Measurements from ENCODE around the gene PLCB4.

Gene PLCB4

GRCh38 chr20:9301129-9302090, 232.5 kb downstream of the PLCB4 start:
- DNase-seq (ENCODE audit: extremely low read depth in 1 of 2, low read depth in 1 of 2): no peak

GRCh38 chr20:9302091-9302462, 233.2 kb downstream of the PLCB4 start:
- DNase-seq (ENCODE audit: extremely low read depth in 1 of 2, low read depth in 1 of 2): no peak

- no peak for DNase-seq (ENCODE audit: extremely low read depth in 1 of 2, low read depth in 1 of 2)
These were observed 237.6 kb downstream of the PLCB4 start for GRCh38 chr20:9306521-9306920.

GRCh38 chr20:9308056-9308455, 239.2 kb downstream of the PLCB4 start:
- no peak for DNase-seq (ENCODE audit: extremely low read depth in 1 of 2, low read depth in 1 of 2)

- DNase-seq (ENCODE audit: extremely low read depth in 1 of 2, low read depth in 1 of 2): no peak
These were observed 242.2 kb downstream of the PLCB4 start for GRCh38 chr20:9311132-9311531.

- DNase-seq (ENCODE audit: extremely low read depth in 1 of 2, low read depth in 1 of 2): no peak
These were observed 250.9 kb downstream of the PLCB4 start for GRCh38 chr20:9319687-9320384.

GRCh38 chr20:9321007-9321406, 252.1 kb downstream of the PLCB4 start:
- DNase-seq (ENCODE audit: extremely low read depth in 1 of 2, low read depth in 1 of 2): no peak

GRCh38 chr20:9322661-9323060, 253.8 kb downstream of the PLCB4 start:
- no peak for DNase-seq (ENCODE audit: extremely low read depth in 1 of 2, low read depth in 1 of 2)

- DNase-seq (ENCODE audit: extremely low read depth in 1 of 2, low read depth in 1 of 2): no peak
These were observed 254.7 kb downstream of the PLCB4 start for GRCh38 chr20:9323622-9324021.

GRCh38 chr20:9329355-9330101, 260.6 kb downstream of the PLCB4 start:
- DNase-seq (ENCODE audit: extremely low read depth in 1 of 2, low read depth in 1 of 2): no peak

- no peak for DNase-seq (ENCODE audit: extremely low read depth in 1 of 2, low read depth in 1 of 2)
These were observed 261.3 kb downstream of the PLCB4 start for GRCh38 chr20:9330151-9330550.

- DNase-seq (ENCODE audit: extremely low read depth in 1 of 2, low read depth in 1 of 2): no peak
These were observed 263.0 kb downstream of the PLCB4 start for GRCh38 chr20:9331707-9332435.

- DNase-seq (ENCODE audit: extremely low read depth in 1 of 2, low read depth in 1 of 2): no peak
These were observed 264.0 kb downstream of the PLCB4 start for GRCh38 chr20:9332791-9333479.

- DNase-seq (ENCODE audit: extremely low read depth in 1 of 2, low read depth in 1 of 2): no peak
These were observed 266.0 kb downstream of the PLCB4 start for GRCh38 chr20:9334866-9335265.

- DNase-seq (ENCODE audit: extremely low read depth in 1 of 2, low read depth in 1 of 2): no peak
These were observed 269.2 kb downstream of the PLCB4 start for GRCh38 chr20:9338101-9338500.

- no peak for DNase-seq (ENCODE audit: extremely low read depth in 1 of 2, low read depth in 1 of 2)
These were observed 270.8 kb downstream of the PLCB4 start for GRCh38 chr20:9339708-9340107.

GRCh38 chr20:9342651-9343050, 273.8 kb downstream of the PLCB4 start:
- no peak for DNase-seq (ENCODE audit: extremely low read depth in 1 of 2, low read depth in 1 of 2)

- DNase-seq (ENCODE audit: extremely low read depth in 1 of 2, low read depth in 1 of 2): no peak
These were observed 275.4 kb downstream of the PLCB4 start for GRCh38 chr20:9344083-9344920.

GRCh38 chr20:9348316-9348715, 279.4 kb downstream of the PLCB4 start:
- DNase-seq (ENCODE audit: extremely low read depth in 1 of 2, low read depth in 1 of 2): no peak

Data from stimulated activated CD8-positive, alpha-beta memory T cell treated with anti-CD3 and anti-CD28 coated beads, Interleukin-7, amount 100 ng/mL, for 48 hours (primary cell).